GM21381 (cell line): ENCODE measurements around the gene CCDC136.

ENCODE experiments used
- ATAC-seq: cut with Tn5 transposase; IDR thresholded peaks from one replicate; pipeline ENCODE4 v1.9.1; 2021; ENCODE audit warnings: mild to moderate bottlenecking, moderate library complexity; ENCODE audit not compliant: unreplicated experiment

Gene CCDC136

GRCh38 chr7:128830231-128831177 lies 38.7 kb downstream of the CCDC136 start, which contains the start of gene FLNC:
TSS of gene FLNC (plus strand) at chr7:128830406. CDS start at chr7:128830638, 232 bp downstream.
- no peak for ATAC-seq

GRCh38 chr7:128831178-128831993 lies 39.6 kb downstream of the CCDC136 start:
- ATAC-seq: no peak

- ATAC-seq: no peak
Observed at GRCh38 chr7:128831994-128832879, 40.5 kb downstream of the CCDC136 start.

- no peak for ATAC-seq
Observed at GRCh38 chr7:128832880-128833147, 41.0 kb downstream of the CCDC136 start.

GRCh38 chr7:128833148-128833945 lies 41.6 kb downstream of the CCDC136 start:
- ATAC-seq: no peak

GRCh38 chr7:128833946-128834325 lies 42.2 kb downstream of the CCDC136 start:
- ATAC-seq: no peak

- no peak for ATAC-seq
Observed at GRCh38 chr7:128835231-128835751, 43.5 kb downstream of the CCDC136 start.

GRCh38 chr7:128835790-128836641 lies 44.2 kb downstream of the CCDC136 start:
- no peak for ATAC-seq

- ATAC-seq: no peak
Observed at GRCh38 chr7:128836729-128837348, 45.1 kb downstream of the CCDC136 start.

- no peak for ATAC-seq
Observed at GRCh38 chr7:128837521-128837921, 45.8 kb downstream of the CCDC136 start.

- no peak for ATAC-seq
Observed at GRCh38 chr7:128838109-128838779, 46.5 kb downstream of the CCDC136 start.

- no peak for ATAC-seq
Observed at GRCh38 chr7:128838981-128839731, 47.4 kb downstream of the CCDC136 start.

- ATAC-seq: no peak
Observed at GRCh38 chr7:128839751-128840177, 48.0 kb downstream of the CCDC136 start.

GRCh38 chr7:128840326-128841170 lies 48.8 kb downstream of the CCDC136 start:
- no peak for ATAC-seq

GRCh38 chr7:128841171-128841690 lies 49.5 kb downstream of the CCDC136 start:
- no peak for ATAC-seq
